Esophagus squamous epithelium (tissue), 5 donors: ENCODE results near the gene SUSD4. TPM values are rescaled to one million over a fixed set of nuclear protein-coding genes. Genes with fewer than 3 reads are reported as not detected.

Experiments used
- DNase-seq: peaks from one replicate; lab custom pipeline; 2025; lab: John Stamatoyannopoulos, UW
- H3K27ac ChIP-seq, 4 donors: fragments of 200-600 bp; sonication (generic); one replicate each; pipeline ENCODE4 v1.5.1; 2016 to 2019; ENCODE audit warnings: mild to moderate bottlenecking in 1 of 4
- H3K27me3 ChIP-seq, 4 donors: fragments of 200-600 bp; sonication (generic); 1 replicate in 3 of 4; 2 replicates in 1 of 4; pipeline versions ENCODE4 v1.5.1 to v1.6.0; 2017 to 2021; ENCODE audit warnings: antibody characterized with exemption in 1 of 4
- H3K36me3 ChIP-seq, 3 donors: fragments of 200-600 bp; sonication (generic); one replicate each; pipeline ENCODE4 v1.5.1; 2016 to 2019
- H3K4me1 ChIP-seq, 3 donors: fragments of 200-600 bp; sonication (generic); one replicate each; pipeline ENCODE4 v1.5.1; 2017 to 2019
- H3K4me3 ChIP-seq, 4 donors: fragments of 200-600 bp; sonication (generic); 1 replicate in 3 of 4; 2 replicates in 1 of 4; pipeline ENCODE4 v1.5.1; 2016 to 2019; ENCODE audit warnings: mild to moderate bottlenecking in 2 of 4, moderate library complexity in 1 of 4
- H3K9me3 ChIP-seq, 3 donors: fragments of 200-600 bp; sonication (generic); one replicate each; pipeline ENCODE4 v1.5.1; 2016 to 2019
- CTCF ChIP-seq, 6 experiments: fragments of 450-650 bp in 4 of 6; fragments of 200-600 bp in 2 of 6; sonication (generic) in 2 of 6; IDR thresholded peaks; one replicate each; pipeline ENCODE4 v1.5.1; 2016 to 2019; ENCODE audit warnings: antibody characterized with exemption in 6 of 6, mild to moderate bottlenecking in 4 of 6, moderate library complexity in 4 of 6
- POLR2A ChIP-seq, 4 donors: fragments of 450-650 bp; IDR thresholded peaks; one replicate each; pipeline ENCODE4 v1.6.1; 2017; ENCODE audit warnings: antibody characterized with exemption in 4 of 4, mild to moderate bottlenecking in 4 of 4, moderate library complexity in 3 of 4
- WGBS, 2 donors: methylation state at CpG; one replicate each; pipeline ENCODE4 v1.1.5; 2018; 5-methylcytosine and 5-hydroxymethylcytosine counted together
- intact Hi-C: fragments of 100-400 bp; cut with DNase I; formaldehyde crosslinking; loops from one replicate; pipeline ENCODE4 v1.15.0; 2022
- total RNA-seq, 4 donors: library from RNA; depleted of rRNA; stranded (reverse); fragments of >200 nt; gene quantifications; one replicate each; pipeline ENCODE4 v1.1.0, GENCODE V29; 2016
- donor health status: DM: yes; HTN: yes; CAD: no.

Gene SUSD4
- total RNA-seq, 4 donors from 2014 or later = 42.7 to 50.6 (median 46.5) TPM

DNA sequence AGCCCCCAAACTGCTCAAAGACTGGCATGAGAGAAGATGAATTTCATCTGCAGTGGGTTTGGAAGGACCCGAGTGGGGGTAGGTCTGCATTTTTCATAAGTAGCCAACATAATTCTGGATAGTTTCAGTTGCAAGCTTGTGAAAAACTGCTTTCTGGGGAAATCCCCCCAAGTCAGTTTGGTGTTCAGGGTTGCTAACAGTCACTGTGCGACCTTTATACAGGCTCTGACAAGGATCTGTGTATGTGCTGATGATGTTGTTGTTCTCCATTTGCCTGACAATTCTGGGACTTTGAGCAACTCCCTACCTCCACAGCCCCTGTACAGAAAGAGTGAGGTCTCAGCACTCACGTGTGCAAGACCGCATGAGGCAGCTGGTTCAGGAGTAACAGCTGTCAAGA, 87.9 kb downstream of the SUSD4 start:
- DNase-seq = no peak
- TF ChIP-seq POLR2A (IDR thresholded peaks at IDR 0.05) = no peak
- no peak for TF ChIP-seq CTCF (IDR thresholded peaks at IDR 0.05)
- Histone ChIP-seq H3K27ac (no peak overlapping the region), H3K4me1 (no peaks in the 10 kb centered on the region), H3K27me3 (no peaks in the 10 kb centered on the region), H3K9me3 (no peaks in the 10 kb centered on the region), H3K36me3 (no peaks in the 10 kb centered on the region), H3K4me3 (no peak overlapping the region)
- WGBS, 2 donors = 67 to 77% methylated on average over 4 of the region's 4 CpGs
- intact Hi-C loops = no loop called here

DNA sequence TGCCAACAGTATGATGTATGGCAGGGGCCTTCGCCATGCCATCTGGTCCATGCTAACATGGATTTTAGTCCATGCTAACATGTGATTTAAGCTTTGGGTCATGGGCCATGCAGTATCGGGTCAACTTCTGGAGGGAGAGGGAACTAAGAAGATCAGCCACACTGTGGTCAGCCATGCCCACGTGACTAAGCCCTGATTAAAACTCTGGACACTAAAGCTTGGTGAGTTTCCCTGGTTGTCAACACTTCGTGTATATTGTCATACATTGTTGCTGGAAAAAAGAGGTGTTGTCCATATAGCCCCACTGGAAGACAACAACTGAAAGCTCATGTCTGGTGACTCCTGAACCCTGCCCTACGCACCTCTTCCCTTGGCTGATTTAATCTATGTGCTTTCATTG, 90.5 kb downstream of the SUSD4 start:
- no peak for DNase-seq
- TF ChIP-seq POLR2A (IDR thresholded peaks at IDR 0.05) (no peak), CTCF (IDR thresholded peaks at IDR 0.05) (no peak)
- Histone ChIP-seq H3K27me3 (no peaks in the 10 kb centered on the region), H3K4me1 (no peaks in the 10 kb centered on the region), H3K36me3 (no peaks in the 10 kb centered on the region), H3K4me3 (no peak overlapping the region), H3K9me3 (no peaks in the 10 kb centered on the region), H3K27ac (no peak overlapping the region)
- intact Hi-C loops = no loop called here
- 84% methylated on average over 5 of the region's 5 CpGs for WGBS, 2 donors

- DNase-seq = no peak
- Histone ChIP-seq H3K36me3 (peaks cover 0 to 23% (median 0%) of the 10 kb centered on the region in 3 donors), H3K4me1 (no peaks in the 10 kb centered on the region), H3K4me3 (no peak overlapping the region), H3K27me3 (no peaks in the 10 kb centered on the region), H3K9me3 (no peaks in the 10 kb centered on the region), H3K27ac (no peak overlapping the region)
- WGBS, 2 donors = 87 to 95% methylated on average over 4 to 5 of the region's 5 CpGs
- TF ChIP-seq POLR2A (IDR thresholded peaks at IDR 0.05) (no peak), CTCF (IDR thresholded peaks at IDR 0.05) (no peak)
- intact Hi-C loops = no loop called here
Observed at GRCh38 chr1:223271085-223271781, 92.7 kb downstream of the SUSD4 start.

- DNase-seq = no peak
- 96 to 100% methylated on average over 1 to 5 of the region's 5 CpGs for WGBS, 2 donors
- TF ChIP-seq CTCF (IDR thresholded peaks at IDR 0.05) (no peak), POLR2A (IDR thresholded peaks at IDR 0.05) (no peak)
- no peaks in the 10 kb centered on the region for H3K9me3 ChIP-seq
- H3K36me3 ChIP-seq = peaks cover 0 to 33% (median 0%) of the 10 kb centered on the region in 3 donors
- H3K4me3 ChIP-seq = no peak overlapping the region
- no peak overlapping the region for H3K27ac ChIP-seq
- no peaks in the 10 kb centered on the region for H3K27me3 ChIP-seq
- no peaks in the 10 kb centered on the region for H3K4me1 ChIP-seq
- intact Hi-C loops = no loop called here
Observed at GRCh38 chr1:223270155-223270554, 93.8 kb downstream of the SUSD4 start.

- intact Hi-C loops = no loop called here
- H3K36me3 ChIP-seq = peaks cover 0 to 43% (median 0%) of the 10 kb centered on the region in 3 donors
- H3K4me3 ChIP-seq = no peak overlapping the region
- no peaks in the 10 kb centered on the region for H3K9me3 ChIP-seq
- no peak for DNase-seq
- H3K4me1 ChIP-seq = no peaks in the 10 kb centered on the region
- 76 to 81% methylated on average over 4 of the region's 4 CpGs for WGBS, 2 donors
- H3K27me3 ChIP-seq = no peaks in the 10 kb centered on the region
- H3K27ac ChIP-seq = no peak overlapping the region
- TF ChIP-seq CTCF (IDR thresholded peaks at IDR 0.05) (no peak), POLR2A (IDR thresholded peaks at IDR 0.05) (no peak)
Observed at GRCh38 chr1:223269006-223269405, 95.0 kb downstream of the SUSD4 start.
